Endothelial cell of umbilical vein (primary cell): ENCODE data around the gene GPNMB. TPM values are rescaled to one million over a fixed set of nuclear protein-coding genes. Genes with fewer than 3 reads are reported as not detected.

Experiments
- BruUV-seq: library from RNA; stranded (reverse); fragments of 400-500 nt; replicated peaks from 2 replicates; lab custom pipeline; 2021; lab: Mats Ljungman, UMichigan
- CTCF ChIA-PET: fragments of 300-600, 350-600 bp; sonication (Branson Sonifier 250); formaldehyde crosslinking; loops from one replicate; lab custom pipeline; 2021; ENCODE audit warnings: antibody characterized with exemption, inconsistent platforms; lab: Charles Lee
- POLR2A ChIA-PET: fragments of 300-600, 350-600 bp; sonication (Branson Sonifier 250); formaldehyde crosslinking; loops from one replicate; lab custom pipeline; 2021; ENCODE audit warnings: antibody characterized with exemption, inconsistent platforms; lab: Charles Lee
- DNase-seq: peaks from one replicate; pipeline ENCODE4 v3.0.0-alpha.2; 2011; ENCODE audit warnings: low read depth, low spot score
- FAIRE-seq: peaks from 2 replicates; lab custom pipeline; 2011; peaks lifted over from hg19 to GRCh38; lab: Jason Lieb, UNC
- H2AFZ ChIP-seq: 2 replicates; pipeline ENCODE4 v1.6.0; 2012; ENCODE audit warnings: low read depth, low read length, control low read depth, inconsistent platforms
- H3K27ac ChIP-seq: 2 replicates; pipeline ENCODE4 v1.5.1; 2011; ENCODE audit warnings: low read depth, mild to moderate bottlenecking, control low read depth, low read length, moderate library complexity; ENCODE audit not compliant: insufficient read depth
- H3K27me3 ChIP-seq, 2 experiments: 2 replicates each; pipeline versions ENCODE4 v1.6.0 to v1.6.1; 2011; ENCODE audit warnings: low read length in 2 of 2, mixed read lengths in 1 of 2; ENCODE audit not compliant: control insufficient read depth in 2 of 2, insufficient read depth in 2 of 2
- H3K36me3 ChIP-seq, 2 experiments: 2 replicates in 1 of 2; 3 replicates in 1 of 2; pipeline ENCODE4 v1.5.1; 2011; ENCODE audit warnings: low read length in 2 of 2, mild to moderate bottlenecking in 1 of 2, moderate library complexity in 1 of 2; ENCODE audit not compliant: control insufficient read depth in 2 of 2, insufficient read depth in 2 of 2; ENCODE audit errors: extremely low read depth in 1 of 2
- H3K4me1 ChIP-seq: 3 replicates; pipeline ENCODE4 v1.5.1; 2011; ENCODE audit warnings: mild to moderate bottlenecking, low read length; ENCODE audit not compliant: control insufficient read depth, insufficient read depth; ENCODE audit errors: extremely low read depth
- H3K4me2 ChIP-seq: 2 replicates; pipeline ENCODE4 v1.6.1; 2011; ENCODE audit warnings: low read length, control low read depth, mixed read lengths; ENCODE audit not compliant: insufficient read depth
- H3K4me3 ChIP-seq, 3 experiments: fragments of 200-600 bp in 1 of 3; sonication (generic), shearing (Covaris generic) in 1 of 3; replicated peaks in 1 of 3; 2 replicates each; pipeline ENCODE4 v1.5.1; 2011 to 2016; ENCODE audit warnings: control low read depth in 3 of 3, low read length in 3 of 3, mild to moderate bottlenecking in 2 of 3, inconsistent platforms in 1 of 3, low read depth in 1 of 3, moderate library complexity in 1 of 3; ENCODE audit not compliant: insufficient read depth in 1 of 3
- H3K79me2 ChIP-seq: 2 replicates; pipeline ENCODE4 v1.6.0; 2012; ENCODE audit warnings: low read length, inconsistent platforms; ENCODE audit not compliant: control insufficient read depth, insufficient read depth
- H3K9ac ChIP-seq: replicated peaks from 2 replicates; pipeline ENCODE3; 2011; ENCODE audit warnings: low read length, control low read depth; ENCODE audit not compliant: insufficient read depth; ENCODE audit errors: extremely low read depth
- H3K9me1 ChIP-seq: replicated peaks from 3 replicates; pipeline ENCODE4 v1.6.0; 2011; ENCODE audit warnings: mild to moderate bottlenecking, low read length; ENCODE audit not compliant: control insufficient read depth, insufficient read depth; ENCODE audit errors: extremely low read depth
- H3K9me3 ChIP-seq: replicated peaks from 2 replicates; pipeline ENCODE4 v1.5.1; 2012; ENCODE audit warnings: low read length, inconsistent platforms; ENCODE audit not compliant: control insufficient read depth, insufficient read depth
- H4K20me1 ChIP-seq: replicated peaks from 2 replicates; pipeline ENCODE3; 2011; ENCODE audit warnings: mild to moderate bottlenecking, low read length; ENCODE audit not compliant: control insufficient read depth, insufficient read depth; ENCODE audit errors: extremely low read depth
- EZH2 ChIP-seq: IDR thresholded peaks from 2 replicates; pipeline ENCODE4 v1.6.1; 2012; ENCODE audit warnings: borderline replicate concordance, low read depth, mild to moderate bottlenecking, moderate library complexity, low read length, inconsistent platforms; ENCODE audit not compliant: severe bottlenecking
- FOS ChIP-seq: IDR thresholded peaks from 2 replicates; pipeline ENCODE4 v1.6.1; 2011; ENCODE audit warnings: mild to moderate bottlenecking, low read length, moderate library complexity, borderline replicate concordance; ENCODE audit not compliant: insufficient read depth
- GATA2 ChIP-seq: IDR thresholded peaks from 2 replicates; pipeline ENCODE4 v1.7.0; 2011; ENCODE audit warnings: low read depth, mild to moderate bottlenecking, moderate library complexity, mixed read lengths, low read length; ENCODE audit not compliant: insufficient read length, insufficient read depth
- JUN ChIP-seq: IDR thresholded peaks from 2 replicates; pipeline ENCODE4 v1.6.1; 2011; ENCODE audit warnings: borderline replicate concordance, low read depth; ENCODE audit not compliant: insufficient read length, insufficient read depth
- MYC ChIP-seq: IDR thresholded peaks from one replicate; pipeline ENCODE4 v1.6.1; 2011; ENCODE audit warnings: mild to moderate bottlenecking, low read depth, low read length
- POLR2A ChIP-seq: IDR thresholded peaks from 2 replicates; pipeline ENCODE4 v1.6.1; 2012; ENCODE audit warnings: low read depth, mild to moderate bottlenecking, control low read depth, low read length
- POLR2AphosphoS5 ChIP-seq: IDR thresholded peaks from 2 replicates; pipeline ENCODE4 v1.6.1; 2012; ENCODE audit warnings: low read depth, mild to moderate bottlenecking, control low read depth, low read length, moderate library complexity; ENCODE audit not compliant: insufficient read depth
- dilution Hi-C: fragments of 300-500 bp; cut with MboI; formaldehyde crosslinking; loops from one replicate; pipeline ENCODE4 v1.15.0; 2019; ENCODE audit warnings: low sequenced_read_pairs; ENCODE audit not compliant: extremely low pct_ligation_motif_present
- intact Hi-C: fragments of 100-400 bp; cut with micrococcal nuclease; formaldehyde crosslinking; loops from one replicate; pipeline ENCODE4 v1.10.0; 2022
- polyA plus RNA-seq, 4 experiments: library from polyadenylated mRNA; depleted of rRNA in 3 of 4; stranded (reverse) in 3 of 4; unstranded in 1 of 4; fragments of >200 nt; gene quantifications; 2 replicates each; pipeline versions ENCODE4 v1.2.1 to v1.2.3, GENCODE V29; 2011 to 2012; ENCODE audit warnings: missing spikeins in 1 of 4
- total RNA-seq: library from RNA; stranded (reverse); gene quantifications from 2 replicates; pipeline ENCODE4 v1.2.3, GENCODE V29; 2021
- TF ChIP-seq, protein P1 (sequence below), 2 donors: IDR thresholded peaks; 1 replicate in 1 of 2; 2 replicates in 1 of 2; pipeline ENCODE4 v1.5.1; 2011; ENCODE audit warnings: low read length in 2 of 2, mild to moderate bottlenecking in 2 of 2, moderate library complexity in 2 of 2, control low read depth in 1 of 2, inconsistent platforms in 1 of 2, low read depth in 1 of 2; ENCODE audit not compliant: insufficient read depth in 1 of 2; ENCODE audit errors: extremely low read depth in 1 of 2
- TF ChIP-seq, protein P2 (sequence below): IDR thresholded peaks from 2 replicates; pipeline ENCODE4 v1.6.1; 2011; ENCODE audit not compliant: insufficient read depth, insufficient read length

The GPNMB gene
- total and polyA plus RNA-seq, 2 donors (not counting 3 experiments of a cell fraction or from before 2014, with no cell fraction given), result 0.29 to 0.33 TPM

DNA sequence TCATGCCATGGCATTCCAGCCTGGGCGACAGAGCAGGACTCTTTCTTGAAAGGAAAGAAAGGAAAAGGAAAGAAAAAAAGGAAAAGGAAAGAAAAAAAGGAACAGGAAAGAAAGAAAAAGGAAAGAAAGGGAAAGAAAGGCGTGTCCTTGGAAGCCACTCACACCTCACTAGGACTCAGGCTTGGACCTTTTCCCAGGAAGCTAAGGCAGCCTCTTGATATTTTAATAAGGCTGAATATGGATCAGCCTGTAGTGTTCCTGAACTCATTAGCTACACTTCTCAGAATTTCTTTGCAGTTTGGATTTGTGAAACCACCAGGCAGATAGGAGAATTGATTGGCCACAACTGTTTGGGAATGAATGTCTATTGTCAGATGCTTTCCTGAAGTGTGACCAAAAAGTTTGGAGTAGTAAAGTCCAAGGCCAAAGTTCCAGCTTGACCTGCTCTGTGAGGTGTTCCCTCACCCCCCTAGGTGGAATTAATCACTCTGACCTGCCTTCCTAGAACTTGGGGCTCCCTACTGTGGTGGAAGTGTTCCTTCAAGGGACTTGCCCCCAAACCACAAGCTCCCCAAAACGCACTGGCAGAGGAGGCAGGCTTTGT lies 45.5 kb downstream of the GPNMB start:
- no peaks in the 10 kb centered on the region for H3K27me3 ChIP-seq
- H3K9me3 ChIP-seq, result no peaks in the 10 kb centered on the region
- H3K9ac ChIP-seq, result no peak overlapping the region
- H4K20me1 ChIP-seq, result no peaks in the 10 kb centered on the region
- no peak for TF ChIP-seq POLR2AphosphoS5
- TF ChIP-seq JUN, result no peak
- no peak for TF ChIP-seq EZH2
- TF ChIP-seq, protein P1, sequence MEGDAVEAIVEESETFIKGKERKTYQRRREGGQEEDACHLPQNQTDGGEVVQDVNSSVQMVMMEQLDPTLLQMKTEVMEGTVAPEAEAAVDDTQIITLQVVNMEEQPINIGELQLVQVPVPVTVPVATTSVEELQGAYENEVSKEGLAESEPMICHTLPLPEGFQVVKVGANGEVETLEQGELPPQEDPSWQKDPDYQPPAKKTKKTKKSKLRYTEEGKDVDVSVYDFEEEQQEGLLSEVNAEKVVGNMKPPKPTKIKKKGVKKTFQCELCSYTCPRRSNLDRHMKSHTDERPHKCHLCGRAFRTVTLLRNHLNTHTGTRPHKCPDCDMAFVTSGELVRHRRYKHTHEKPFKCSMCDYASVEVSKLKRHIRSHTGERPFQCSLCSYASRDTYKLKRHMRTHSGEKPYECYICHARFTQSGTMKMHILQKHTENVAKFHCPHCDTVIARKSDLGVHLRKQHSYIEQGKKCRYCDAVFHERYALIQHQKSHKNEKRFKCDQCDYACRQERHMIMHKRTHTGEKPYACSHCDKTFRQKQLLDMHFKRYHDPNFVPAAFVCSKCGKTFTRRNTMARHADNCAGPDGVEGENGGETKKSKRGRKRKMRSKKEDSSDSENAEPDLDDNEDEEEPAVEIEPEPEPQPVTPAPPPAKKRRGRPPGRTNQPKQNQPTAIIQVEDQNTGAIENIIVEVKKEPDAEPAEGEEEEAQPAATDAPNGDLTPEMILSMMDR (IDR thresholded peaks at IDR 0.05; ENCODE audit: extremely low read depth in 1 of 2, insufficient read depth in 1 of 2, low read depth in 1 of 2, low read length in 2 of 2), result no peak
- TF ChIP-seq GATA2, result no peak
- TF ChIP-seq POLR2A, result no peak
- TF ChIP-seq, protein P2, sequence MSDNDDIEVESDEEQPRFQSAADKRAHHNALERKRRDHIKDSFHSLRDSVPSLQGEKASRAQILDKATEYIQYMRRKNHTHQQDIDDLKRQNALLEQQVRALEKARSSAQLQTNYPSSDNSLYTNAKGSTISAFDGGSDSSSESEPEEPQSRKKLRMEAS, result no peak
- no peak for TF ChIP-seq MYC
- TF ChIP-seq FOS, result no peak
- ChIA-PET POLR2A (no interaction called here), CTCF (interaction anchor here (1.0 to 3.7 kb wide), 2 partner anchors 19 to 20 kb away, joined by 3 to 15 read pairs; no protein-coding TSS in a partner anchor)
- no peaks in the 10 kb centered on the region for H3K79me2 ChIP-seq
- dilution Hi-C loops, result loop anchor here (25.0 kb wide), 1 partner anchor 220 kb away; no protein-coding TSS in a partner anchor
- H2AFZ ChIP-seq, result no peak overlapping the region
- no peaks in the 10 kb centered on the region for H3K9me1 ChIP-seq
- H3K4me3 ChIP-seq, result no peak overlapping the region
- no peak for DNase-seq
- no peak overlapping the region for H3K27ac ChIP-seq
- no peaks in the 10 kb centered on the region for H3K4me1 ChIP-seq
- no peak overlapping the region for H3K4me2 ChIP-seq
- intact Hi-C loops, result no loop called here
- FAIRE-seq, result no peak
- no peaks in the 10 kb centered on the region for H3K36me3 ChIP-seq
- no TSS peak for BruUV-seq
